Measurements from ENCODE around the gene FILIP1L.

The FILIP1L gene

GRCh38 chr3:99837715-99838114, 276.6 kb downstream of the FILIP1L start:
- Mint-ChIP-seq H3K4me1 (ENCODE audit: low read depth) (no peaks in the 10 kb centered on the region), H3K36me3 (ENCODE audit: low read depth) (no peaks in the 10 kb centered on the region), H3K27me3 (no peaks in the 10 kb centered on the region), H3K27ac (no peak overlapping the region), H3K4me3 (no peak overlapping the region), H3K9me3 (no peaks in the 10 kb centered on the region)
- intact Hi-C loops (cut with micrococcal nuclease) = no loop called here

GRCh38 chr3:99836681-99837080, 277.6 kb downstream of the FILIP1L start:
- Mint-ChIP-seq H3K9me3 (no peaks in the 10 kb centered on the region), H3K4me3 (no peak overlapping the region), H3K27me3 (no peaks in the 10 kb centered on the region), H3K36me3 (ENCODE audit: low read depth) (no peaks in the 10 kb centered on the region), H3K27ac (no peak overlapping the region), H3K4me1 (ENCODE audit: low read depth) (no peaks in the 10 kb centered on the region)
- intact Hi-C loops (cut with micrococcal nuclease) = no loop called here

GRCh38 chr3:99834211-99834957, 279.9 kb downstream of the FILIP1L start:
- peaks cover 4% of the 10 kb centered on the region for H3K4me1 Mint-ChIP-seq (ENCODE audit: low read depth)
- no peaks in the 10 kb centered on the region for H3K27me3 Mint-ChIP-seq
- H3K4me3 Mint-ChIP-seq = no peak overlapping the region
- no peaks in the 10 kb centered on the region for H3K9me3 Mint-ChIP-seq
- H3K36me3 Mint-ChIP-seq (ENCODE audit: low read depth) = no peaks in the 10 kb centered on the region
- no peak overlapping the region for H3K27ac Mint-ChIP-seq
- intact Hi-C loops (cut with micrococcal nuclease) = loop anchor here (5.0 kb wide), 1 partner anchor 758 kb away; no protein-coding TSS in a partner anchor

- no peaks in the 10 kb centered on the region for H3K27me3 Mint-ChIP-seq
- peaks cover 4% of the 10 kb centered on the region for H3K4me1 Mint-ChIP-seq (ENCODE audit: low read depth)
- H3K4me3 Mint-ChIP-seq = no peak overlapping the region
- no peak overlapping the region for H3K27ac Mint-ChIP-seq
- intact Hi-C loops (cut with micrococcal nuclease) = loop anchor here (5.0 kb wide), 1 partner anchor 759 kb away; no protein-coding TSS in a partner anchor
- H3K36me3 Mint-ChIP-seq (ENCODE audit: low read depth) = no peaks in the 10 kb centered on the region
- no peaks in the 10 kb centered on the region for H3K9me3 Mint-ChIP-seq
Measured at GRCh38 chr3:99833617-99834205, 280.6 kb downstream of the FILIP1L start.

GRCh38 chr3:99829844-99830243, 284.5 kb downstream of the FILIP1L start:
- Mint-ChIP-seq H3K27ac (no peak overlapping the region), H3K27me3 (no peaks in the 10 kb centered on the region), H3K36me3 (ENCODE audit: low read depth) (no peaks in the 10 kb centered on the region), H3K4me3 (no peak overlapping the region), H3K9me3 (no peaks in the 10 kb centered on the region), H3K4me1 (ENCODE audit: low read depth) (peaks cover 4% of the 10 kb centered on the region)
- intact Hi-C loops (cut with micrococcal nuclease) = loop anchor here (5.0 kb wide), 1 partner anchor 762 kb away; no protein-coding TSS in a partner anchor

GRCh38 chr3:99825004-99825640, 289.2 kb downstream of the FILIP1L start:
- no peaks in the 10 kb centered on the region for H3K9me3 Mint-ChIP-seq
- no peak overlapping the region for H3K27ac Mint-ChIP-seq
- no peaks in the 10 kb centered on the region for H3K36me3 Mint-ChIP-seq (ENCODE audit: low read depth)
- intact Hi-C loops (cut with micrococcal nuclease) = no loop called here
- peaks cover 4% of the 10 kb centered on the region for H3K4me1 Mint-ChIP-seq (ENCODE audit: low read depth)
- H3K27me3 Mint-ChIP-seq = no peaks in the 10 kb centered on the region
- no peak overlapping the region for H3K4me3 Mint-ChIP-seq

- no peaks in the 10 kb centered on the region for H3K4me1 Mint-ChIP-seq (ENCODE audit: low read depth)
Measured at GRCh38 chr3:99823723-99824711, 290.3 kb downstream of the FILIP1L start.

GRCh38 chr3:99818818-99819217, 295.5 kb downstream of the FILIP1L start:
- Mint-ChIP-seq H3K27me3 (no peaks in the 10 kb centered on the region), H3K27ac (no peak overlapping the region), H3K9me3 (no peaks in the 10 kb centered on the region), H3K36me3 (ENCODE audit: low read depth) (peaks cover 8% of the 10 kb centered on the region), H3K4me1 (ENCODE audit: low read depth) (peaks cover 10% of the 10 kb centered on the region), H3K4me3 (no peak overlapping the region)
- intact Hi-C loops (cut with micrococcal nuclease) = loop anchor here (5.0 to 10.0 kb wide), 4 partner anchors 58 to 1224 kb away; partner anchors contain the start of genes CPOX, LNP1 and TOMM70

More at GRCh38 chr3:99823723-99824711, 290.3 kb downstream of the FILIP1L start:
- H3K36me3 Mint-ChIP-seq (ENCODE audit: low read depth) = no peaks in the 10 kb centered on the region
- no peak overlapping the region for H3K27ac Mint-ChIP-seq
- H3K27me3 Mint-ChIP-seq = no peaks in the 10 kb centered on the region
- intact Hi-C loops (cut with micrococcal nuclease) = no loop called here
- no peaks in the 10 kb centered on the region for H3K9me3 Mint-ChIP-seq
- no peak overlapping the region for H3K4me3 Mint-ChIP-seq

GRCh38 chr3:99817437-99818240, 296.7 kb downstream of the FILIP1L start, which contains the start of gene CMSS1:
Gene CMSS1 (plus strand): TSS chr3:99817862.
- Mint-ChIP-seq H3K36me3 (ENCODE audit: low read depth) (peaks cover 8% of the 10 kb centered on the region), H3K27ac (peak within 1 kb of the TSS; percentile 96), H3K4me1 (ENCODE audit: low read depth) (peaks cover 10% of the 10 kb centered on the region), H3K27me3 (no peaks in the 10 kb centered on the region), H3K4me3 (peak within 1 kb of the TSS; percentile 92), H3K9me3 (no peaks in the 10 kb centered on the region)
- intact Hi-C loops (cut with micrococcal nuclease) = loop anchor here (1.0 to 10.0 kb wide), 5 partner anchors 60 to 1223 kb away; partner anchors contain the start of genes CPOX, LNP1, TBC1D23 and TOMM70

GRCh38 chr3:99817047-99817436, 297.3 kb downstream of the FILIP1L start:
- peak overlapping the region; percentile 96 for H3K27ac Mint-ChIP-seq
- H3K4me1 Mint-ChIP-seq (ENCODE audit: low read depth) = peaks cover 10% of the 10 kb centered on the region
- H3K36me3 Mint-ChIP-seq (ENCODE audit: low read depth) = peaks cover 8% of the 10 kb centered on the region
- H3K27me3 Mint-ChIP-seq = no peaks in the 10 kb centered on the region
- intact Hi-C loops (cut with micrococcal nuclease) = loop anchor here (1.0 to 10.0 kb wide), 5 partner anchors 60 to 1222 kb away; partner anchors contain the start of genes CPOX, LNP1, TBC1D23 and TOMM70
- peak overlapping the region; percentile 92 for H3K4me3 Mint-ChIP-seq
- H3K9me3 Mint-ChIP-seq = no peaks in the 10 kb centered on the region

- Mint-ChIP-seq H3K36me3 (ENCODE audit: low read depth) (no peaks in the 10 kb centered on the region), H3K27me3 (no peaks in the 10 kb centered on the region), H3K9me3 (peaks cover 5% of the 10 kb centered on the region), H3K4me3 (no peak overlapping the region), H3K27ac (no peak overlapping the region), H3K4me1 (ENCODE audit: low read depth) (no peaks in the 10 kb centered on the region)
- intact Hi-C loops (cut with micrococcal nuclease) = loop anchor here (10.0 kb wide), 1 partner anchor 1216 kb away; the partner anchor contains the start of gene CPOX
Measured at GRCh38 chr3:99810403-99810802, 303.9 kb downstream of the FILIP1L start.

- Mint-ChIP-seq H3K27ac (no peak overlapping the region), H3K4me3 (no peak overlapping the region), H3K9me3 (peaks cover 13% of the 10 kb centered on the region)
Measured at GRCh38 chr3:99809565-99809964, 304.7 kb downstream of the FILIP1L start.

More at GRCh38 chr3:99809565-99809964, 304.7 kb downstream of the FILIP1L start:
- intact Hi-C loops (cut with micrococcal nuclease) = loop anchor here (10.0 kb wide), 1 partner anchor 285 kb away; no protein-coding TSS in a partner anchor
- Mint-ChIP-seq H3K36me3 (ENCODE audit: low read depth) (no peaks in the 10 kb centered on the region), H3K4me1 (ENCODE audit: low read depth) (no peaks in the 10 kb centered on the region), H3K27me3 (no peaks in the 10 kb centered on the region)

Measured in dendritic cell treated with granulocyte-macrophage colony-stimulating factor and Interleukin-4, amounts not matched to agents 40 ng/mL and 50 ng/mL, for 4 days (primary cell).